ENCODE data around the gene ADARB2.

The ADARB2 gene

GRCh38 chr10:1679821-1680650 lies 57.3 kb downstream of the ADARB2 start:
- no peak for DNase-seq (ENCODE audit: low spot score)
- no CpG with 5 or more reads among the region's 13 CpGs for WGBS, 2 donors (ENCODE audit: extremely low coverage in 2 of 2, insufficient read length in 2 of 2, insufficient replicate concordance in 1 of 2)

GRCh38 chr10:1678084-1678483 lies 59.2 kb downstream of the ADARB2 start:
- Histone ChIP-seq H2BK15ac (ENCODE audit: low read length) (no peak overlapping the region), H3K4me1 (ENCODE audit: control insufficient read depth in 2 of 2, insufficient read depth in 1 of 2, low read depth in 1 of 2, low read length in 2 of 2) (peaks cover 0 to 7% of the 10 kb centered on the region in 2 donors), H2AK5ac (ENCODE audit: low read depth, low read length) (no peak overlapping the region), H3K18ac (ENCODE audit: low read length) (no peak overlapping the region), H4K91ac (ENCODE audit: low read depth, low read length, poor library complexity) (no peak overlapping the region), H3K23ac (ENCODE audit: low read depth, low read length, poor library complexity) (peak overlapping the region; percentile 18), H3K9me3 (replicated peaks in 1 of 2; ENCODE audit: control insufficient read depth in 2 of 2, insufficient read depth in 1 of 2, low read depth in 1 of 2, low read length in 2 of 2) (no peaks in the 10 kb centered on the region), H3K4ac (ENCODE audit: low read length) (no peak overlapping the region), H2BK120ac (ENCODE audit: low read depth, low read length) (no peak overlapping the region), H2BK5ac (ENCODE audit: low read length) (no peak overlapping the region), H3K27ac (replicated peaks; ENCODE audit: low read length) (no peak overlapping the region), H2AFZ (ENCODE audit: low read length) (no peak overlapping the region), H3K79me1 (ENCODE audit: low read depth, low read length) (no peaks in the 10 kb centered on the region), H3K27me3 (ENCODE audit: control insufficient read depth in 3 of 3, insufficient read depth in 3 of 3, low read depth in 1 of 3, low read length in 3 of 3) (no peaks in the 10 kb centered on the region), H3K36me3 (replicated peaks in 1 of 2; ENCODE audit: control insufficient read depth in 2 of 2, insufficient read depth in 2 of 2, low read length in 2 of 2) (no peaks in the 10 kb centered on the region), H3K14ac (ENCODE audit: low read length) (no peak overlapping the region), H3K4me3 (ENCODE audit: low read length in 2 of 2) (no peak overlapping the region), H4K8ac (ENCODE audit: low read depth, low read length) (no peak overlapping the region), H2BK12ac (ENCODE audit: low read length) (no peak overlapping the region), H3K9ac (ENCODE audit: low read depth, low read length, poor library complexity) (peak overlapping the region; percentile 45), H3K4me2 (ENCODE audit: insufficient read depth, low read length, poor library complexity, severe bottlenecking) (no peak overlapping the region)
- DNase-seq (ENCODE audit: low spot score), result no peak
- no CpG with 5 or more reads among the region's 15 CpGs for WGBS, 2 donors (ENCODE audit: extremely low coverage in 2 of 2, insufficient read length in 2 of 2, insufficient replicate concordance in 1 of 2)

More at GRCh38 chr10:1679821-1680650, 57.3 kb downstream of the ADARB2 start:
- no peak overlapping the region for H3K4me2 ChIP-seq (ENCODE audit: insufficient read depth, low read length, poor library complexity, severe bottlenecking)
- H3K4me1 ChIP-seq (ENCODE audit: control insufficient read depth in 2 of 2, insufficient read depth in 1 of 2, low read depth in 1 of 2, low read length in 2 of 2), result peaks cover 0 to 7% of the 10 kb centered on the region in 2 donors
- no peak overlapping the region for H3K9ac ChIP-seq (ENCODE audit: low read depth, low read length, poor library complexity)
- H2BK12ac ChIP-seq (ENCODE audit: low read length), result peak overlapping the region; percentile 19
- H4K8ac ChIP-seq (ENCODE audit: low read depth, low read length), result no peak overlapping the region
- no peaks in the 10 kb centered on the region for H3K79me1 ChIP-seq (ENCODE audit: low read depth, low read length)
- H3K23ac ChIP-seq (ENCODE audit: low read depth, low read length, poor library complexity), result no peak overlapping the region
- peak overlapping the region; percentile 36 for H3K18ac ChIP-seq (ENCODE audit: low read length)
- H2BK15ac ChIP-seq (ENCODE audit: low read length), result no peak overlapping the region
- no peak overlapping the region for H2BK120ac ChIP-seq (ENCODE audit: low read depth, low read length)
- H3K36me3 ChIP-seq (replicated peaks in 1 of 2; ENCODE audit: control insufficient read depth in 2 of 2, insufficient read depth in 2 of 2, low read length in 2 of 2), result no peaks in the 10 kb centered on the region
- H2AFZ ChIP-seq (ENCODE audit: low read length), result no peak overlapping the region
- no peaks in the 10 kb centered on the region for H3K9me3 ChIP-seq (replicated peaks in 1 of 2; ENCODE audit: control insufficient read depth in 2 of 2, insufficient read depth in 1 of 2, low read depth in 1 of 2, low read length in 2 of 2)
- H2BK5ac ChIP-seq (ENCODE audit: low read length), result no peak overlapping the region
- H3K27ac ChIP-seq (replicated peaks; ENCODE audit: low read length), result no peak overlapping the region
- H4K91ac ChIP-seq (ENCODE audit: low read depth, low read length, poor library complexity), result no peak overlapping the region
- no peak overlapping the region for H3K4ac ChIP-seq (ENCODE audit: low read length)
- H3K4me3 ChIP-seq (ENCODE audit: low read length in 2 of 2), result no peak overlapping the region
- no peak overlapping the region for H3K14ac ChIP-seq (ENCODE audit: low read length)
- H3K27me3 ChIP-seq (ENCODE audit: control insufficient read depth in 3 of 3, insufficient read depth in 3 of 3, low read depth in 1 of 3, low read length in 3 of 3), result no peaks in the 10 kb centered on the region
- no peak overlapping the region for H2AK5ac ChIP-seq (ENCODE audit: low read depth, low read length)

DNA sequence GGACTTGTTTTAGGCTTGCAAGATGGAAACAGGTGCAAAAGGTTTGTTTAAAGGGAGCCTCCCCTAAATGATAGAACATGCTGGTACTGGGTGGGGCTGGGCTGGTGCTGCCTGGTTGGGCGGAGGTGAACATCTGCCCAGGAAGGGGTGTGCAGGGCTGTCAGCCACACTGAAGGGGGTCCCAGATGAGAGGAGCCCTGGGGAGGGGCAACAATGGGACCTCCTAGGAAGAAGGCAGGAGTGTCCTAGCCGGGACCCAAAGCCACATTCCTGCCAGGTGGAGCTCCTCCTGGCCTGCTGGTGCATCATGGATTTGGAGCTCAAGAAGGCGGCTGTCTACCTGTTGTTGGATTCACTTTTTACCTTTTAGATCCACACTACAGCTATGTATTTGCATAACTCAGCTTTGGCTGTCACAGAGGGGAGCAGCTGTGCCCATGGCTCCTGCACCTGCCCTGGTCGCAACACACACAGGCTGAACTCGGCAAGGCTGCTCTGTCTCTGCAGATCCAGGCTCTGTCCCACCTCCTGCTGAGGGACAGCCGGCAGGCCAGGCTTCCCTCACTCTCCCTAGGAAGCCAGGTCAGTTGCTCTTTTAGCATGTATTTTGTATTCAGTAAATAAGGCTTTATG lies 59.9 kb downstream of the ADARB2 start:
- H3K14ac ChIP-seq (ENCODE audit: low read length), result no peak overlapping the region
- H3K9ac ChIP-seq (ENCODE audit: low read depth, low read length, poor library complexity), result no peak overlapping the region
- no peak overlapping the region for H3K27ac ChIP-seq (replicated peaks; ENCODE audit: low read length)
- no peak for DNase-seq (ENCODE audit: low spot score)
- no peak overlapping the region for H2BK5ac ChIP-seq (ENCODE audit: low read length)
- no peak overlapping the region for H4K91ac ChIP-seq (ENCODE audit: low read depth, low read length, poor library complexity)
- no peak overlapping the region for H3K4ac ChIP-seq (ENCODE audit: low read length)
- no peak overlapping the region for H2BK12ac ChIP-seq (ENCODE audit: low read length)
- H2AFZ ChIP-seq (ENCODE audit: low read length), result no peak overlapping the region
- no peak overlapping the region for H2BK120ac ChIP-seq (ENCODE audit: low read depth, low read length)
- no peak overlapping the region for H3K4me2 ChIP-seq (ENCODE audit: insufficient read depth, low read length, poor library complexity, severe bottlenecking)
- no peak overlapping the region for H2AK5ac ChIP-seq (ENCODE audit: low read depth, low read length)
- no peak overlapping the region for H3K4me3 ChIP-seq (ENCODE audit: low read length in 2 of 2)
- H4K8ac ChIP-seq (ENCODE audit: low read depth, low read length), result no peak overlapping the region
- peaks cover 0 to 7% of the 10 kb centered on the region in 2 donors for H3K4me1 ChIP-seq (ENCODE audit: control insufficient read depth in 2 of 2, insufficient read depth in 1 of 2, low read depth in 1 of 2, low read length in 2 of 2)
- no peaks in the 10 kb centered on the region for H3K79me1 ChIP-seq (ENCODE audit: low read depth, low read length)
- no peak overlapping the region for H2BK15ac ChIP-seq (ENCODE audit: low read length)
- H3K27me3 ChIP-seq (ENCODE audit: control insufficient read depth in 3 of 3, insufficient read depth in 3 of 3, low read depth in 1 of 3, low read length in 3 of 3), result no peaks in the 10 kb centered on the region
- no peak overlapping the region for H3K23ac ChIP-seq (ENCODE audit: low read depth, low read length, poor library complexity)
- H3K18ac ChIP-seq (ENCODE audit: low read length), result no peak overlapping the region
- WGBS, 2 donors (ENCODE audit: extremely low coverage in 2 of 2, insufficient read length in 2 of 2, insufficient replicate concordance in 1 of 2), result no CpG with 5 or more reads among the region's 6 CpGs
- H3K36me3 ChIP-seq (replicated peaks in 1 of 2; ENCODE audit: control insufficient read depth in 2 of 2, insufficient read depth in 2 of 2, low read length in 2 of 2), result no peaks in the 10 kb centered on the region
- no peaks in the 10 kb centered on the region for H3K9me3 ChIP-seq (replicated peaks in 1 of 2; ENCODE audit: control insufficient read depth in 2 of 2, insufficient read depth in 1 of 2, low read depth in 1 of 2, low read length in 2 of 2)

DNA sequence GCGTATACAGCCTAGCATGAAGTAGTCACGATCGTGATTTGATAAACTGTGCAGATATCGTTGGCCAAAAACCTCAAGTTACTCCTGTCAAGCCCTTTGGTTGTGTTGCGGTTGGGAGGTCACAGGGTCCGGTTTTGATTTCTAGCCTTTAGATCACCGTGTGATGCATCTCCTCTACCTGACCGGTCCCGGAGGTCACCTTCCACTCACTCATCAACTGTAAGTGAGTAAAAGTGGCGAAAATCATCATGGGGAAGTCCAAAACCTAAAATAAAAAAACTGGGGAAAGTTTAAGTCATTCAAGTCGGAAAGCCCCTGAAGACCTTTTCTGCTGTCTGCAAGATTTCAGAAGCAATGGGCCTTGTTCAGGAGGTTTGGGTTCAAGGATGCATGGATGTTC lies 62.8 kb downstream of the ADARB2 start:
- WGBS, 2 donors (ENCODE audit: extremely low coverage in 2 of 2, insufficient read length in 2 of 2, insufficient replicate concordance in 1 of 2), result no CpG with 5 or more reads among the region's 11 CpGs
- Histone ChIP-seq H3K14ac (ENCODE audit: low read length) (no peak overlapping the region), H3K27me3 (ENCODE audit: control insufficient read depth in 3 of 3, insufficient read depth in 3 of 3, low read depth in 1 of 3, low read length in 3 of 3) (no peaks in the 10 kb centered on the region), H4K91ac (ENCODE audit: low read depth, low read length, poor library complexity) (no peak overlapping the region), H2AFZ (ENCODE audit: low read length) (no peak overlapping the region), H3K27ac (replicated peaks; ENCODE audit: low read length) (no peak overlapping the region), H3K9ac (ENCODE audit: low read depth, low read length, poor library complexity) (no peak overlapping the region), H3K4me1 (ENCODE audit: control insufficient read depth in 2 of 2, insufficient read depth in 1 of 2, low read depth in 1 of 2, low read length in 2 of 2) (peaks cover 0 to under 1% of the 10 kb centered on the region in 2 donors), H3K23ac (ENCODE audit: low read depth, low read length, poor library complexity) (no peak overlapping the region), H2AK5ac (ENCODE audit: low read depth, low read length) (no peak overlapping the region), H3K4me2 (ENCODE audit: insufficient read depth, low read length, poor library complexity, severe bottlenecking) (no peak overlapping the region), H3K9me3 (replicated peaks in 1 of 2; ENCODE audit: control insufficient read depth in 2 of 2, insufficient read depth in 1 of 2, low read depth in 1 of 2, low read length in 2 of 2) (no peaks in the 10 kb centered on the region), H3K4ac (ENCODE audit: low read length) (no peak overlapping the region), H3K18ac (ENCODE audit: low read length) (no peak overlapping the region), H3K4me3 (ENCODE audit: low read length in 2 of 2) (no peak overlapping the region), H4K8ac (ENCODE audit: low read depth, low read length) (no peak overlapping the region), H3K36me3 (replicated peaks in 1 of 2; ENCODE audit: control insufficient read depth in 2 of 2, insufficient read depth in 2 of 2, low read length in 2 of 2) (peaks cover 0 to 2% of the 10 kb centered on the region in 2 donors), H2BK12ac (ENCODE audit: low read length) (no peak overlapping the region), H2BK15ac (ENCODE audit: low read length) (no peak overlapping the region), H2BK120ac (ENCODE audit: low read depth, low read length) (no peak overlapping the region), H2BK5ac (ENCODE audit: low read length) (no peak overlapping the region), H3K79me1 (ENCODE audit: low read depth, low read length) (no peaks in the 10 kb centered on the region)
- DNase-seq (ENCODE audit: low spot score), result no peak
